ENCODE results near the gene SUN5. TPM values are rescaled to one million over a fixed set of nuclear protein-coding genes. Genes with fewer than 3 reads are reported as not detected.
"Not testable (repeated sequence)": the region's sequence is repeated elsewhere in the genome, so short reads cannot be mapped to it uniquely, and the experiment has no call there.

The SUN5 gene
- not detected for polyA plus RNA-seq (2013, experiment 1 of 2; ENCODE audit: insufficient read length)
- polyA plus RNA-seq (2013, experiment 2 of 2; ENCODE audit: insufficient read length), result not detected

DNA sequence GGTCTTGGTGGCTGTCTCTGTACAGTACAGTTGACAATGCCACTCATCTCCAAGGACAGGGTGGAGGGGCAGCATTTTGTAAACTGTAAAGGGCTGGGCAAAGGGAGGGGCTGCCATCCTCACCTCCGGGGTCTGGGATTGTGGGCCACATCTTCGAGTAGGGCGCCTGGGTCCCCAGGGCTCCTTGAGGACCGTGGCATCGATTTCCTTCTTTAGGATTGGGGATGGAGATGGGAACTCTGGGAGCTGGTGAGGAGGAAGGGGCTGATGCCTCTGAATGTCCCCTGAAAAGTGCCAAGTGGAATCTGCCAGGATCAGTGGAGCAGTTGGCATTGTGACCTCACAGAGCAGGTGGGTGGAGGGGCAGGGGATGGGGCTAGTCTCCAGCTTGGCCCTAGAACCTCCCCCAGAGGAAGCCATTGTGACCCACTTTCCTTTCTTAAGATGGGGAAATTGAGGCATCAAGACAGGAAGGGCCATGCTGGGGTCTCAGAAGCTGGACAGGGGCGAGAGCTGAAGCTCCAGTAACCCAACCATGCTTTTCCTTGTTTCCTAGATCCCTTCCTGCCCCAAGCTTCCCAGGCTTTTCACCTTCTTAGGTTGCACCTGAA is at the start of gene SUN5:
Gene SUN5 (minus strand): TSS at position 293 of the 611 bp plus-strand sequence. CDS start 93 bp downstream, at position 200.
- DNase-seq, result no peak

DNA sequence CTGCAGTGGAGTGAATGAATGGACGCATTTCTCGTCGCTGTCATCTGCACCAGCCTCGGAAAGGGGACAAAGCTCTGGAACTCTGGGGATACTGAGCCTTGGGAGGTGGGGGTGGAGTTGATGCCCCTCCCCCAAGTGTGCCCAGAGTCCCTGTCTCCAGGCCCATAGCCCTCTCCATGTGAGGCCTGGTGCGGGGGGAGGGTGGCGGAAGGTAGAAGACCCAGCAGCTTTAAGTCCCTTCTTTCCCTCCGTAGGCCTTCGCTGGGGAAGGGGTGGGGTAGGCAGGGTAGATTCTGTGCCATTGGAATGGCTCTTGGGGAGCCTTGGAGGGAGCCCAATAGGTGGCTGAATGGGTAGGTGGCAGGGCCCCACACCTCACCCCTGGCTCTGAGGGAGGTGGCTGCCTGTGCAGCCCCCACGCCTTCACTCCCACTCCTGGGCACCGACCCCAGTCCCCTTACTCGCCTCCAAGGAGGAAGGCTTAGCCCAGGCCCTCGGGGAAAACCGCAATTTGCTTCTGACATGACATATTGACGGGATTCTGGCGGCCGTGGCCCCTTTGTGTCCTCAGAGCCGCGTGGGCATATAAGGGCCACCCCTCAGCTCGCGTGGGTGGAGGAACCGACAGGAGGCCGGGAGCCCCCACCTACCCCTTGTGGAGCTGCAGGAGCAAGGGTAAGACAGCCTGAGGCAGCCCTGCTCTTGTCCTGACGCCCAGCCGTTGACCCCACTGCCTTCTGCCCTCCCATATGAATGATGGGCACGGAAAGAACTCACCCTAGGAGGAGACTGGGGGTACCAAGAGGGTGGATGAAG is 49.3 kb upstream of the SUN5 start, which contains the start of gene BPIFB3:
Gene BPIFB3 (plus strand): TSS at position 613 of the 816 bp plus-strand sequence. CDS start 1,533 bp downstream, outside the sequence.
- DNase-seq, result no peak

DNA sequence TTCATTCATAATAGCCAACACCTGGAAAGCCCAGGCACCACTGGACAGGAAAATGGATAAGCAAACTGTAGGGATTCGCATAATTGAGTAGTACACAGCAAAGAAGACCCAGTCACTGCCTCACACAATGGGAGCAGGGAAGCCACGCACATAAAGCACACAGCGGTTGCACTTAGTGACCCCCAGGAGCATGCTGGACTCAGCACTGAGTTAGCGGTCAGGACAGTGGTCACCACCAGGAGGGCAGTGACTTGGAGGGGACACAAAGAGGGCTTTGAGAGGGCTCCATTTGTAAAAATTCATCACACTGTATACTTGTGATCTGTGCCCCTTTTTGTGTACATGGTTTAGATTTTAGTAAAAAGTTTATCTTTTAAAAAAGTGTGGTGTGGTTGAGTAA is 47.1 kb upstream of the SUN5 start:
- DNase-seq, result no peak

DNA sequence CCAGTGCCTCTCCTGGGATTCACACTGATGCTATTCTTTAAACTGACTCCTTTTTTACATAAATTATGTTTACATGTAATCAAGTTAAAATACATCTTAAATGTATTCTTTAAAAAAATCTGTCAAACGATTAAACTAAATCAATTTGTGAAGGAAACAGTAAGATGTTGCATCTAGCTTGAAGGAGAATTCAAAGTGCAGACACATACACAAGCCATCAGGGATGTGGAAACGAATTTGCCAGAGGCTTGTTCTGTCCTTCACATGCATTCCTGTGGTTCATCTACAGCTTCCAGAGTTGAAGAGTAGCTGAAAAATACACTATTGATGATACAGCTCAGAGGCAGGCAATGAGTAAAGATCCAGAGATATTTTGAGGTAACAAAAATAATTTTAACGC is 42.2 kb upstream of the SUN5 start:
- DNase-seq, result no peak

DNA sequence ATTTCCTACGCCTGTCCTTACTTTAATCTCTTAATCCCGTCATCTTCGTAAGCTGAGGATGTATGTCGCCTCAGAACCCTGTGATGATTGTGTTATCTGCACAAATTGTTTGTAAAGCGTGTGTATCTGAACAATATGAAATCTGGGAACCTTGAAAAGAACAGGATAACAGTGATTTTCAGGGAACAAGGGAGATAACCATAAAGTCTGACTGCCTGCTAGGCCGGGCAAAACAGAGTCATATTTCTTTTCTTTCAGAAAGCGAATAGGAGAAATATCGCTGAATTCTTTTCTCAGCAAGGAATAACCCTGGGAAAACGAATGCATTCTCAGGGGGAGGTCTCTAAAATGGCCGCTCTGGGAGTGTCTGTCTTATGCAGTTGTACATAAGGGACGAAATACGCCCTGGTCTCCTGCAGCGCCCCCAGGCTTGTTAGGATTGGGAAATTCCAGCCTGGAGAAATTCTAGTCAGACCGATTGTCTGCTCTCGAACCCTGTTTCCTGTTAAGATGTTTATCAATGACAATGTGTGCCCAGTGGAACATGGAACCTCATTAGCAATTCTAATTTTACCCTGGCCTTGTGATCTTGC is 41.0 kb upstream of the SUN5 start:
- DNase-seq, result not testable (repeated sequence)

GRCh38 chr20:33043731-33044181 is 39.5 kb upstream of the SUN5 start:
- no peak for DNase-seq

- no peak for DNase-seq
Measured at GRCh38 chr20:33042983-33043730, 38.9 kb upstream of the SUN5 start.

- no peak for DNase-seq
Measured at GRCh38 chr20:33042430-33042829, 38.2 kb upstream of the SUN5 start.

GRCh38 chr20:33038243-33038642 is 34.0 kb upstream of the SUN5 start:
- DNase-seq, result no peak

GRCh38 chr20:33037456-33037855 is 33.2 kb upstream of the SUN5 start:
- no peak for DNase-seq

- no peak for DNase-seq
Measured at GRCh38 chr20:33034901-33035492, 30.8 kb upstream of the SUN5 start.

DNA sequence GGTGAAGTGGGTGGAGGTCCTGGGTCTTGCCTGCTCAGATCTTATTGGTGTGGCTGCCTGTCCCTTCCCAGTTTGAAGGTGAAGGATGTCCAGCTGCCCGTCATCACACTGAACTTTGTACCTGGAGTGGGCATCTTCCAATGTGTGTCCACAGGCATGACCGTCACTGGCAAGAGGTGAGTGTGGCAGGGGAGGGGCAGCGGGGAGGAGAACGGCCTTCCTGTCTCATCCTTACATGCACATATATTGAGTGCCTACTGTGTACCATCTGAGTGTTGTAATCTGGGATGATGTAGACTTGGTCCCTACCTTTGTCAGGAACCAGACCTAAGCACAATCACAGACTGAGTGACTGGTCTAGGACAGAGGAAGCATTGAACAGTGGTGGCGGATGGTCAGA is 29.9 kb upstream of the SUN5 start:
- no peak for DNase-seq

DNA sequence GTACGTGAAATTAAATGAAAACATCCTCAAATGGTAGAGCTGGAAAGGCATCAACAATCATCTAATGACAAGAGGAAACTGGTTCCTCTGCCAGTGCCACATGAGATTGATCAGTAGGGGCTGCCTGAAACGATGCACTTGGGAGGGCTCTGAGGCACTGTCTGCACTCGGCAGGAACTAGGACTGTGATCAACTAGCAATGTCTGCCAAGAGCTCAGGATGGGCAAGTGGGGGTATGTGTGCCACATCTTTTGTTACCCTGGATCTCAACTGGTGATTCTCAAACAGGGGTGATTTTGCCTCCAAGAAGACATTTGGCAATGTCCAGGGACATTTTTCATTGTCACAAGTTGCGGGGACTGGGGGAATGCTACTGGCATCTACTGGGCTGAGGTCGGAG is 29.1 kb upstream of the SUN5 start:
- DNase-seq, result no peak

DNA sequence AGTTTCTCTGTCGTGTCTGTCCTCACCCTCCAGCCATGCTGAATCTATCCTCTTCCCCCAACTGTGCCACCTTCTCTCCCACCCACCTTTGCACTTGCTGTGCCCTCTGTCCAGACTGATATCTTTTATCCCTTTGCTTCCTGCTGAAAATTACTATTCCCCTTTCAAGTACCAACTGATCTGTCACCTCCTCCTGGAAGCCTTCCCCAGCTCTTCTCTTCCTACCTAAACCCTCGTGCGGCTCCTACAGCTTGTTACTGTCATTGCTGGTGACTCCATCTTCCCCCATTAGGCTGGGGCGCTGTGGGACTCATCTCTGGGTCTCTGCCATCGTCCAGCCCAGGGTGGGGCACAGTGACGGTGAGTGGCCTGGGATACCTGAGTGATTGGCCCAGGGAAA is 28.3 kb upstream of the SUN5 start:
- no peak for DNase-seq

- no peak for DNase-seq
Measured at GRCh38 chr20:33031531-33031930, 27.3 kb upstream of the SUN5 start, which contains the start of gene BPIFB6. Gene BPIFB6 (plus strand): TSS chr20:33031648. CDS start chr20:33031648, 0 bp downstream.

DNA sequence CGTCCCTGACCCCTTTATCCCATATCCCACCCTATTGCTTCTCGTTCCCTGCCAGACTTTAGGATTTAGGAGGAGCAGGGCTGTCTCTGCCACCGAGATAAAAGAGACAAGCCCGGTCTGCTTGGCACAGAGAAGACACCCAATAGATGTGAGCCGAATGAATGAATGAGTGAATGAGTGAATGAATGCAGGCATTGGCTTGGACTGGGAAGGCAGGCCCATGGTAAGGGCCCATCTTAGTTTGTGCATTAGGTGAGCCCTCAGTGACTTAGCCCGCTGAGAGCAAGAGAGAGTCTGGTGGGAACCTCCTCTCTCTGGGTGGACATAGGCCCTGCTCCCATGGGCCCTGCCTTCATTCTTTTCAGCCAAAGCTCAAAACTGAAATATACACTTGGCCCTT is 26.3 kb upstream of the SUN5 start:
- DNase-seq, result no peak

GRCh38 chr20:33030076-33030475 is 25.8 kb upstream of the SUN5 start:
- no peak for DNase-seq

DNA sequence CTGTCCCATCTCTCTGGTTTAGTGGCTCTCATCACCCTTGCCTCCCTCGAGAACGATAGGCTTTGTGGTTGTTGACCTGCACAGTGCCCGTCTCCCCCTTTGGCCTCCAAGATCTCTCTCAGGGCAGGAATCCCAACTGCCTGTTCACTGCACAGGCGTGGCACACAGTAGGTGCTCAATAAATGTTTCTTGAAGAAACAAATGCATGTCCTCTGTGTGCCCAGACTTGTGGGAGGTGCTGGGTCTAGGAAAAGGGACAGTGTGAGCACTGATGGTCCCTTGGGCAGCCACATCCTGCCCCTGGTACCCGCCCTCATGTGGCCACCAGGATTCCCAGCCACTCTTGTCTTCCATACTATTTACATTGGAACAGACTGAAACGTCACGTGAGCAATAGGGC is 24.6 kb upstream of the SUN5 start:
- no peak for DNase-seq

- DNase-seq, result no peak
Measured at GRCh38 chr20:33027769-33028751, 23.8 kb upstream of the SUN5 start.

Data from fibroblast of skin of back (primary cell).